ENCODE measurements around the gene SNTA1.

DNA sequence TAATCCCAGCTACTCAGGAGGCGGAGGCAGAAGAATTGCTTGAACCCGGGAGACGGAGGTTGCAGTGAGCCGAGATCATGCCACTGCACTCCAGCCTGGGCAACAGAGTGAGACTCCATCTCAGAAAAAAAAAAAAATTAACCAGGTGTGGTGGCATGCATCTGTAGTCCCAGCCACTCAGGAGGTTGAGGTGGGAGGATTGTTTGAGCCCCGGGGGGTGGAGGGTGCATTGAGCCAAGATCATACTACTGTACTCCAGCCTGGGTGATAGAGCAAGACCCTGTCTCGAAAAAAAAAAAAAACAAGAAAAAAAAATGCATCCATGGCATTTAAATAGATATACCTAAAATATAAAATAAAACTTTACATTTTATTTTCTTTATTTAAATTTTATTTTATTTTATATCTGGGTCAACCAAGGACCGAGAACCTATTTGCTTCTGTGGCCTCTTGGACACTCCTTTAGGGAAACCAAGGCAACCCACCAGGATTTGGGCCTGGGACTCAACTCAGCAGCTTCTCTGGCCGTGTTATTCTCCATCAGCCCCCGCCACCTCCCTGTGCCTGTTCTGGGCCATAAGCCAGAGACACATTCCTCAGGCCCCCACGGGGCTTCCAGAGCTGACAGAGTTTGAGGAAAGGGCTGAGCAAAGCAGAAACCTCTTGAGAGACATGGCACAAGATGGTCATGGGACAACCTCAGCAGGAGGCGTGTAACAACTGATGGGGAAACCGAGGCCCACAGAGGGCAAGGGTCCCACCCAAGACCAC, 6.2 kb downstream of the SNTA1 start:
- TF ChIP-seq, protein P1, sequence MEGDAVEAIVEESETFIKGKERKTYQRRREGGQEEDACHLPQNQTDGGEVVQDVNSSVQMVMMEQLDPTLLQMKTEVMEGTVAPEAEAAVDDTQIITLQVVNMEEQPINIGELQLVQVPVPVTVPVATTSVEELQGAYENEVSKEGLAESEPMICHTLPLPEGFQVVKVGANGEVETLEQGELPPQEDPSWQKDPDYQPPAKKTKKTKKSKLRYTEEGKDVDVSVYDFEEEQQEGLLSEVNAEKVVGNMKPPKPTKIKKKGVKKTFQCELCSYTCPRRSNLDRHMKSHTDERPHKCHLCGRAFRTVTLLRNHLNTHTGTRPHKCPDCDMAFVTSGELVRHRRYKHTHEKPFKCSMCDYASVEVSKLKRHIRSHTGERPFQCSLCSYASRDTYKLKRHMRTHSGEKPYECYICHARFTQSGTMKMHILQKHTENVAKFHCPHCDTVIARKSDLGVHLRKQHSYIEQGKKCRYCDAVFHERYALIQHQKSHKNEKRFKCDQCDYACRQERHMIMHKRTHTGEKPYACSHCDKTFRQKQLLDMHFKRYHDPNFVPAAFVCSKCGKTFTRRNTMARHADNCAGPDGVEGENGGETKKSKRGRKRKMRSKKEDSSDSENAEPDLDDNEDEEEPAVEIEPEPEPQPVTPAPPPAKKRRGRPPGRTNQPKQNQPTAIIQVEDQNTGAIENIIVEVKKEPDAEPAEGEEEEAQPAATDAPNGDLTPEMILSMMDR (IDR thresholded peaks at IDR 0.05), result no peak
- TF ChIP-seq POLR2A (IDR thresholded peaks at IDR 0.05), result no peak

Measured in esophagus squamous epithelium (tissue), 4 donors.